ENCODE data around the gene GHSR.

DNA sequence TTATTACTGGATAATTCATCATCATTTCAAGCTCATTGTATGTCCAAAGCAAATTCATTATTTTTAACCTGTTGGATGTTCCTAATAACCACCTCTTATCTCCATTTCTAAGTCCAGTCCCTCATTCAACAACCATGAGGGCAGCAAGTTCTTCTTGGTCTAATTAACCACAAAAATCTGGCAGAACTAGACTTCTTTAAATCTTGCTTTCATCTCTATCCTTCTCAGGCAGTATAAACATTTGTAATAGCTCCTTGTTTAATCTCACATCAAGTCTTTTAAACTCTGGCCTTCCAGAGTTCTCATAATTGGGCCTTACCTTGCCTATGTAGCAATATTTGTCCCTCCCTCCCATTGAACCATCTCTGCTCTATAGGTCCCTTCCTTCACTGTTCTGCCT, 17.0 kb upstream of the GHSR start:
- TF ChIP-seq POLR2A (IDR thresholded peaks at IDR 0.05): no peak
- TF ChIP-seq, protein P1, sequence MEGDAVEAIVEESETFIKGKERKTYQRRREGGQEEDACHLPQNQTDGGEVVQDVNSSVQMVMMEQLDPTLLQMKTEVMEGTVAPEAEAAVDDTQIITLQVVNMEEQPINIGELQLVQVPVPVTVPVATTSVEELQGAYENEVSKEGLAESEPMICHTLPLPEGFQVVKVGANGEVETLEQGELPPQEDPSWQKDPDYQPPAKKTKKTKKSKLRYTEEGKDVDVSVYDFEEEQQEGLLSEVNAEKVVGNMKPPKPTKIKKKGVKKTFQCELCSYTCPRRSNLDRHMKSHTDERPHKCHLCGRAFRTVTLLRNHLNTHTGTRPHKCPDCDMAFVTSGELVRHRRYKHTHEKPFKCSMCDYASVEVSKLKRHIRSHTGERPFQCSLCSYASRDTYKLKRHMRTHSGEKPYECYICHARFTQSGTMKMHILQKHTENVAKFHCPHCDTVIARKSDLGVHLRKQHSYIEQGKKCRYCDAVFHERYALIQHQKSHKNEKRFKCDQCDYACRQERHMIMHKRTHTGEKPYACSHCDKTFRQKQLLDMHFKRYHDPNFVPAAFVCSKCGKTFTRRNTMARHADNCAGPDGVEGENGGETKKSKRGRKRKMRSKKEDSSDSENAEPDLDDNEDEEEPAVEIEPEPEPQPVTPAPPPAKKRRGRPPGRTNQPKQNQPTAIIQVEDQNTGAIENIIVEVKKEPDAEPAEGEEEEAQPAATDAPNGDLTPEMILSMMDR (IDR thresholded peaks at IDR 0.05): no peak
